HepG2 (cell line): ENCODE data around the gene MED13L. TPM values are rescaled to one million over a fixed set of nuclear protein-coding genes. Genes with fewer than 3 reads are reported as not detected.
A peak's percentile ranks its signal among the peaks of the same experiment; 100 is the strongest.

Source experiments
- ATAC-seq: fragments of 200-7000 bp; cut with Tn5 transposase; 3 replicates; pipeline ENCODE4 v1.9.1; 2020; ENCODE audit warnings: mild to moderate bottlenecking, moderate library complexity
- BruUV-seq: library from RNA; stranded (reverse); fragments of 400-500 nt; replicated peaks from 2 replicates; lab custom pipeline; 2021; lab: Mats Ljungman, UMichigan
- CTCF ChIA-PET: fragments of 300-600 bp; formaldehyde crosslinking; extraction: SDS; loops from one replicate; lab custom pipeline; 2021; ENCODE audit warnings: low total read pairs, inconsistent platforms, low intra/inter-chr PET ratio; lab: Yijun Ruan, JAX
- POLR2A ChIA-PET: fragments of 350-600 bp; sonication (Branson Sonifier 250); formaldehyde crosslinking; loops from one replicate; lab custom pipeline; 2020; ENCODE audit warnings: antibody characterized with exemption, inconsistent platforms; lab: Yijun Ruan, JAX
- DNase-seq: peaks from one replicate; pipeline ENCODE4 v3.0.0-alpha.2; 2015; ENCODE audit warnings: low spot score
- FAIRE-seq: peaks from 3 replicates; lab custom pipeline; 2011; peaks lifted over from hg19 to GRCh38; lab: Jason Lieb, UNC
- H2AFZ ChIP-seq: one replicate; pipeline ENCODE4 v1.6.1; 2011; ENCODE audit warnings: low read length, inconsistent platforms
- H3K27ac ChIP-seq: fragments of 300-600 bp; 3 replicates; pipeline ENCODE4 v1.8.0; 2011; ENCODE audit warnings: mixed run types, mild to moderate bottlenecking, mixed read lengths, low read length, inconsistent platforms; ENCODE audit not compliant: insufficient read depth; ENCODE audit errors: extremely low read length
- H3K27me3 ChIP-seq, 2 experiments: fragments of 200-600 bp in 1 of 2; 2 replicates in 1 of 2; 3 replicates in 1 of 2; pipeline versions ENCODE4 v1.6.0 to v1.8.0; 2011; ENCODE audit warnings: low read length in 2 of 2, mild to moderate bottlenecking in 2 of 2, moderate library complexity in 2 of 2, inconsistent platforms in 1 of 2; ENCODE audit not compliant: insufficient read depth in 2 of 2, control insufficient read depth in 1 of 2
- H3K36me3 ChIP-seq, 2 experiments: fragments of 200-600 bp in 1 of 2; replicated peaks in 1 of 2; 2 replicates in 1 of 2; 3 replicates in 1 of 2; pipeline versions ENCODE4 v1.5.1 to v1.8.0; 2011; ENCODE audit warnings: low read length in 2 of 2, inconsistent platforms in 1 of 2; ENCODE audit not compliant: insufficient read depth in 2 of 2, control insufficient read depth in 1 of 2
- H3K4me1 ChIP-seq: 2 replicates; pipeline ENCODE4 v1.5.1; 2012; ENCODE audit warnings: low read length, inconsistent platforms; ENCODE audit not compliant: insufficient read depth
- H3K4me2 ChIP-seq: 2 replicates; pipeline ENCODE4 v1.6.0; 2011; ENCODE audit warnings: low read depth, low read length, inconsistent platforms
- H3K4me3 ChIP-seq, 3 experiments: fragments of 200-600 bp in 1 of 3; sonication (generic), shearing (Covaris generic) in 1 of 3; replicated peaks in 1 of 3; 2 replicates each; pipeline ENCODE4 v1.5.1; 2011 to 2016; ENCODE audit warnings: low read length in 3 of 3, inconsistent platforms in 2 of 3, low read depth in 2 of 3, mild to moderate bottlenecking in 2 of 3, control low read depth in 1 of 3, mixed read lengths in 1 of 3; ENCODE audit not compliant: insufficient read depth in 1 of 3
- H3K79me2 ChIP-seq: one replicate; pipeline ENCODE4 v1.6.1; 2011; ENCODE audit warnings: low read length, inconsistent platforms; ENCODE audit not compliant: insufficient read depth
- H3K9ac ChIP-seq: 2 replicates; pipeline ENCODE4 v1.6.0; 2011; ENCODE audit warnings: mild to moderate bottlenecking, low read depth, low read length, inconsistent platforms; ENCODE audit not compliant: insufficient read depth
- H3K9me3 ChIP-seq: 2 replicates; pipeline ENCODE4 v1.5.1; 2012; ENCODE audit warnings: mild to moderate bottlenecking, low read length
- H4K20me1 ChIP-seq: 2 replicates; pipeline ENCODE4 v1.6.0; 2011; ENCODE audit warnings: inconsistent platforms, mild to moderate bottlenecking, low read length, moderate library complexity; ENCODE audit not compliant: insufficient read depth
- ARID3A ChIP-seq: IDR thresholded peaks from 2 replicates; pipeline ENCODE4 v1.6.1; 2012; ENCODE audit warnings: low read depth, low read length, improper control_type of control experiment
- ATF7-NPFF ChIP-seq: sonication (generic); formaldehyde crosslinking; IDR thresholded peaks from 2 replicates; pipeline ENCODE4 v1.8.1; 2023; ENCODE audit warnings: mild to moderate bottlenecking, low read depth, missing genetic modification reagents, moderate library complexity
- CTCF ChIP-seq: sonication (generic); formaldehyde crosslinking; IDR thresholded peaks from 2 replicates; pipeline ENCODE4 v1.5.0; 2020; ENCODE audit warnings: mild to moderate bottlenecking, missing genetic modification reagents, moderate library complexity
- HNF1B ChIP-seq: sonication (generic); formaldehyde crosslinking; IDR thresholded peaks from 2 replicates; pipeline ENCODE4 v1.5.1; 2020; ENCODE audit warnings: mild to moderate bottlenecking, moderate library complexity, missing genetic modification reagents
- MED1 ChIP-seq: sonication (generic); formaldehyde crosslinking; IDR thresholded peaks from 2 replicates; pipeline ENCODE4 v1.4.0; 2020; ENCODE audit warnings: missing genetic modification reagents
- MNT ChIP-seq: fragments of 450-650 bp; IDR thresholded peaks from 2 replicates; pipeline ENCODE4 v1.6.1; 2016
- MXI1 ChIP-seq: IDR thresholded peaks from 3 replicates; pipeline ENCODE4 v1.6.1; 2012; ENCODE audit warnings: low read depth, low read length, inconsistent platforms, borderline replicate concordance
- NFE2 ChIP-seq: sonication (generic); formaldehyde crosslinking; IDR thresholded peaks from 2 replicates; pipeline ENCODE4 v1.4.0; 2020; ENCODE audit warnings: missing genetic modification reagents
- NKX3-1 ChIP-seq: sonication (generic); formaldehyde crosslinking; IDR thresholded peaks from 2 replicates; pipeline ENCODE4 v1.5.0; 2020; ENCODE audit warnings: missing genetic modification reagents
- RAD21 ChIP-seq: fragments of 450-650 bp; formaldehyde crosslinking; IDR thresholded peaks from 2 replicates; pipeline ENCODE4 v1.5.0; 2020; ENCODE audit warnings: mild to moderate bottlenecking
- RXRA ChIP-seq: sonication (generic); formaldehyde crosslinking; IDR thresholded peaks from 2 replicates; pipeline ENCODE4 v1.5.1; 2020; ENCODE audit warnings: missing genetic modification reagents
- SAFB2 ChIP-seq: sonication (generic); formaldehyde crosslinking; IDR thresholded peaks from 2 replicates; pipeline ENCODE4 v1.5.1; 2020; ENCODE audit warnings: missing genetic modification reagents, low read depth, mild to moderate bottlenecking, borderline replicate concordance
- ZNF326 ChIP-seq: sonication (generic); formaldehyde crosslinking; IDR thresholded peaks from 2 replicates; pipeline ENCODE4 v1.4.0; 2020; ENCODE audit warnings: missing genetic modification reagents, borderline replicate concordance
- ZNF430 ChIP-seq: sonication (generic); formaldehyde crosslinking; IDR thresholded peaks from 2 replicates; pipeline ENCODE4 v1.9.0; 2021; ENCODE audit warnings: mild to moderate bottlenecking, missing genetic modification reagents
- ZNF570 ChIP-seq: sonication (generic); formaldehyde crosslinking; IDR thresholded peaks from 2 replicates; pipeline ENCODE4 v1.4.0; 2020; ENCODE audit warnings: mild to moderate bottlenecking, missing genetic modification reagents, borderline replicate concordance
- ZNF598 ChIP-seq: sonication (generic); formaldehyde crosslinking; IDR thresholded peaks from 2 replicates; pipeline ENCODE4 v1.5.1; 2020; ENCODE audit warnings: mild to moderate bottlenecking, missing genetic modification reagents, borderline replicate concordance
- WGBS: methylation state at CpG from one replicate; pipeline ENCODE4 v1.1.6; 2017; ENCODE audit warnings: low lambda C conversion rate; 5-methylcytosine and 5-hydroxymethylcytosine counted together
- in situ Hi-C: cut with HindIII; loops from 2 replicates; pipeline ENCODE4 v1.10.0; 2017; ENCODE audit warnings: low pct_unique_long_range_greater_than_20kb; ENCODE audit not compliant: extremely low pct_ligation_motif_present
- intact Hi-C: fragments of 100-400 bp; cut with micrococcal nuclease; formaldehyde crosslinking; loops from one replicate; pipeline ENCODE4 v1.10.0; 2022; ENCODE audit not compliant: unreplicated experiment
- polyA plus RNA-seq, 8 experiments: library from polyadenylated mRNA; depleted of rRNA in 3 of 8; stranded (reverse) in 7 of 8; unstranded in 1 of 8; fragments of >200 nt; fragmentation: Illumina TruSeq in 4 of 8; extraction: Trizol in 4 of 8; gene quantifications; 2 replicates each; pipeline versions ENCODE4 v1.2.1 to v1.2.3, GENCODE V29; 2011 to 2016; ENCODE audit warnings: low read depth in 4 of 8, missing spikeins in 1 of 8, mixed read lengths in 1 of 8; ENCODE audit not compliant: insufficient read depth in 1 of 8
- total RNA-seq, 5 experiments: library from RNA; depleted of rRNA; stranded (reverse); fragments of >200 nt; fragmentation: Illumina TruSeq; extraction: Trizol; gene quantifications; 2 replicates each; pipeline ENCODE4 v1.2.3, GENCODE V29; 2016; ENCODE audit warnings: low read depth in 1 of 5

The MED13L gene
- total and polyA plus RNA-seq, 2 of the 13 experiments (the other 11 are each of a cell fraction or from before 2014, with no cell fraction given) = 24.8 to 38.9 TPM

GRCh38 chr12:115946867-115947695 is 330.4 kb downstream of the MED13L start:
- 31% methylated on average over 19 of the region's 19 CpGs for WGBS
- H3K4me3 ChIP-seq = no peak overlapping the region
- H3K79me2 ChIP-seq = no peaks in the 10 kb centered on the region
- no peak overlapping the region for H3K9ac ChIP-seq
- ATAC-seq (no peak), FAIRE-seq (no peak), DNase-seq (peak; percentile 8)
- in situ Hi-C loops (no loop called here), intact Hi-C loops (loop anchor here (1.0 kb wide), 2 partner anchors 24 to 49 kb away; no protein-coding TSS in a partner anchor)
- no peaks in the 10 kb centered on the region for H3K27me3 ChIP-seq
- no peak overlapping the region for H2AFZ ChIP-seq
- no peak overlapping the region for H3K27ac ChIP-seq
- no peaks in the 10 kb centered on the region for H3K36me3 ChIP-seq
- no TSS peak for BruUV-seq
- no peak overlapping the region for H3K4me2 ChIP-seq
- no peaks in the 10 kb centered on the region for H4K20me1 ChIP-seq
- peaks cover 26% of the 10 kb centered on the region for H3K4me1 ChIP-seq
- CTCF ChIA-PET = interaction anchor here (1.1 to 2.3 kb wide), 2 partner anchors 24 to 80 kb away, joined by 4 to 10 read pairs; no protein-coding TSS in a partner anchor
- H3K9me3 ChIP-seq = no peaks in the 10 kb centered on the region
- POLR2A ChIA-PET = interaction anchor here (0.9 kb wide), 1 partner anchor 29 kb away, joined by 4 read pairs; no protein-coding TSS in a partner anchor
- TF ChIP-seq ATF7-NPFF (CRISPR knock-in tag) = no peak
- peak; percentile 74 for TF ChIP-seq CTCF (CRISPR knock-in tag)
- TF ChIP-seq ZNF598 = no peak
- peak; percentile 88 for TF ChIP-seq MNT
- peak; percentile 34; the same call in 1 of the 2 replicates for TF ChIP-seq ARID3A
- no peak for TF ChIP-seq SAFB2 (CRISPR knock-in tag)
- TF ChIP-seq ZNF326 = no peak
- TF ChIP-seq NFE2 (CRISPR knock-in tag) = no peak
- TF ChIP-seq RXRA (CRISPR knock-in tag) = no peak
- no peak for TF ChIP-seq ZNF430 (CRISPR knock-in tag)
- TF ChIP-seq HNF1B (CRISPR knock-in tag) = no peak
- TF ChIP-seq ZNF570 = no peak
- no peak for TF ChIP-seq MXI1
- TF ChIP-seq NKX3-1 (CRISPR knock-in tag) = no peak
- peak; percentile 78 for TF ChIP-seq RAD21 (CRISPR knock-in tag)
- no peak for TF ChIP-seq MED1 (CRISPR knock-in tag)
